Osteoblast (primary cell): ENCODE data around the gene NTRK3. TPM values are rescaled to one million over a fixed set of nuclear protein-coding genes. Genes with fewer than 3 reads are reported as not detected.

Source experiments
- DNase-seq: peaks from one replicate; pipeline ENCODE4 v3.0.0; 2011; ENCODE audit warnings: low spot score, mixed read lengths; ENCODE audit not compliant: insufficient read length; ENCODE audit errors: missing footprints
- H2AFZ ChIP-seq: 2 replicates; pipeline ENCODE4 v1.6.0; 2011; ENCODE audit warnings: mild to moderate bottlenecking, low read length
- H3K27ac ChIP-seq: 2 replicates; pipeline ENCODE4 v1.5.1; 2011; ENCODE audit warnings: mild to moderate bottlenecking, low read depth, low read length, moderate library complexity
- H3K27me3 ChIP-seq: 2 replicates; pipeline ENCODE4 v1.6.0; 2012; ENCODE audit warnings: mild to moderate bottlenecking, control low read depth, inconsistent platforms, low read length, moderate library complexity; ENCODE audit not compliant: insufficient read depth
- H3K36me3 ChIP-seq: 2 replicates; pipeline ENCODE4 v1.5.1; 2011; ENCODE audit warnings: mild to moderate bottlenecking, low read length, control low read depth, moderate library complexity; ENCODE audit not compliant: insufficient read depth
- H3K4me1 ChIP-seq: 2 replicates; pipeline ENCODE4 v1.5.1; 2011; ENCODE audit warnings: mild to moderate bottlenecking, low read length, control low read depth, moderate library complexity; ENCODE audit not compliant: insufficient read depth
- H3K4me2 ChIP-seq: 2 replicates; pipeline ENCODE4 v1.6.0; 2011; ENCODE audit warnings: mild to moderate bottlenecking, low read length; ENCODE audit not compliant: insufficient read depth
- H3K4me3 ChIP-seq: fragments of 200-600 bp; sonication (generic); 3 replicates; pipeline ENCODE4 v1.5.1; 2012; ENCODE audit warnings: mild to moderate bottlenecking, low read length, inconsistent platforms; ENCODE audit not compliant: insufficient read depth
- H3K79me2 ChIP-seq: 2 replicates; pipeline ENCODE4 v1.6.0; 2012; ENCODE audit warnings: mild to moderate bottlenecking, low read length, control low read depth, inconsistent platforms; ENCODE audit not compliant: insufficient read depth
- H3K9me3 ChIP-seq: 2 replicates; pipeline ENCODE4 v1.5.1; 2011; ENCODE audit warnings: low read depth, low read length, control low read depth
- H4K20me1 ChIP-seq: 2 replicates; pipeline ENCODE4 v1.6.0; 2012; ENCODE audit warnings: mild to moderate bottlenecking, low read length, control low read depth; ENCODE audit not compliant: insufficient read depth
- CTCF ChIP-seq: IDR thresholded peaks from 2 replicates; pipeline ENCODE4 v1.5.1; 2011; ENCODE audit warnings: mild to moderate bottlenecking, low read depth, low read length, moderate library complexity; ENCODE audit errors: extremely low read depth
- total RNA-seq: library from RNA; depleted of rRNA; stranded (reverse); fragments of >200 nt; gene quantifications from 2 replicates; pipeline ENCODE4 v1.2.3, GENCODE V29; 2012

Gene NTRK3
- total RNA-seq, 1 donor, result 0.72 TPM

GRCh38 chr15:87877822-87878542 is 378.6 kb downstream of the NTRK3 start:
- no peaks in the 10 kb centered on the region for H3K36me3 ChIP-seq
- no peaks in the 10 kb centered on the region for H4K20me1 ChIP-seq
- H2AFZ ChIP-seq, result no peak overlapping the region
- H3K27me3 ChIP-seq, result no peaks in the 10 kb centered on the region
- peaks cover 17% of the 10 kb centered on the region for H3K4me1 ChIP-seq
- no peak overlapping the region for H3K4me2 ChIP-seq
- TF ChIP-seq CTCF, result no peak
- no peaks in the 10 kb centered on the region for H3K9me3 ChIP-seq
- H3K79me2 ChIP-seq, result no peaks in the 10 kb centered on the region
- H3K4me3 ChIP-seq, result no peak overlapping the region
- no peak for DNase-seq
- no peak overlapping the region for H3K27ac ChIP-seq

DNA sequence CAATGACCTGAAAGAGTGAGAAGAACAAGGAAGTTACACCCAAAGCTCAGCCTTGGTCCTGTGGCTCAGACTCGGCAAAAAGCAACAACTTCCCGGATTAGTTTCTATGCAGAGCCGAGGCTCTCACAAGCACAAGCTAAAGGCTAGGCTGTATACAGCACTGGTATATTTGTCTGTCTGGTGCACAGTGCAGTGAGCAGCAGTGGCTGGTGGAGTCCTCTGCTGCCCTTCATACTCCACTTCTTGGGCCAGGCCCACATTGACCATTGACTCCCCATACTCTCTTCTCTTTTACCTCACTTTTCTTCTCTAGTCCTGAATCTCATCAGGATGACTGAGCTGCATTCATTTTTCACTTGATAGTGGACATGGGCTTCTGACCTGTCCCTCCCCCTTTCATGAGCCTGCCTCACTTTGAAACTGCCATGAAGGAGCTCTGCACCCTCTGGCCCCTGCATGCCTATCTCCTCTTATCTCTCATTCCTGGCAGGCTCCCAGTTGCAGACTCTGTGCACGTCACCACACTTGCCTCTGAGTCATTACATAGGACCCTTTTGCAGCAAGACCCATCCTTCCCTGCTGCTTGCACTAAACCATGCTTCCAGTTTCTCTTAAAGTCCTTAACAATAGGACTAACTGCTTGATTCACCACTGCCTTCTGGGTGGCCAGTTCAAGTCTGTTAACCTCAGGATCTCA is 379.3 kb downstream of the NTRK3 start:
- no peak for DNase-seq
- Histone ChIP-seq H3K36me3 (no peaks in the 10 kb centered on the region), H3K79me2 (no peaks in the 10 kb centered on the region), H3K27ac (no peak overlapping the region), H3K4me2 (no peak overlapping the region), H2AFZ (no peak overlapping the region), H3K4me1 (peaks cover 22% of the 10 kb centered on the region), H4K20me1 (no peaks in the 10 kb centered on the region), H3K4me3 (no peak overlapping the region), H3K27me3 (no peaks in the 10 kb centered on the region), H3K9me3 (no peaks in the 10 kb centered on the region)
- TF ChIP-seq CTCF, result no peak

DNA sequence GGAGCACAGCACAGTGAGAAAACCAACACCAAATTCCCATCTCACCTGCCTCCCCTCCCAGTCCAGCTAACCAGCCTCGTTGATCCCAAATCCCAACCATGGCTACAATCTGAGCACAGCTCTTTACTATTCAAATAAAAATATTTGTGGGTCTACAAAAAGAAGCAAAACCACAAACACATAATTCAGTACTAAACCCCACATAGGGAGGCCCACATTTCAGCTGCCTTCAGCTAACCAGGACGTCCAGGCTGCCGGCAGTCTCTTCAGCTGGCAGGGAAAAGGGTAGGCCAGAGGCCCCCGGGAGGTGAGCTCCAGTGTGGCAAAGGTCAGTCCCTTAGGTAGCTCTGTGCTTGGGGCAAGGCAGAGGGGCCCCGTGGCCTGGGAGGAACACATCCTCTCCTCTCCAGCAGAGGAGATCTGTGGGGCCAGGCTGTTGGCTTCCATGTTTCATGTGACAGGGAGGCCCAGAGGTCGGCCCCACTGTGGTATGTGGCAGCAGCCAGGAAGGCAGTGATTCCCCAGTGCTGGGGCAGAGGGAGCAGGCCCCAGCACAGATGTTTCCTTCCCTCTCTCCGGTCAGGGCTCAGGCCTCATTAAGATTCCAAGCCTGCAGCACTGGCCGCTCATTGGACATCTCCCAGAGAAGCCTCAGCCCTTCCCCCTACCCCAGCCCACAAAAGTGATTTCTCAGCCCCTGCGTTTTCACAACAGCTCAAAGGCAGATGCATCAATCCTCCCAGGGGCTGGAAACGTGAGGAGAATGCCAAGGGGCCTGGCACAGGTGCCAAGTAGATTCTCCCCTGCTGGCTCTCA is 381.4 kb downstream of the NTRK3 start:
- Histone ChIP-seq H3K4me1 (peaks cover 37% of the 10 kb centered on the region), H3K36me3 (no peaks in the 10 kb centered on the region), H3K4me2 (no peak overlapping the region), H3K79me2 (no peaks in the 10 kb centered on the region), H3K27ac (peak overlapping the region; percentile 35), H3K9me3 (no peaks in the 10 kb centered on the region), H4K20me1 (no peaks in the 10 kb centered on the region), H2AFZ (peak overlapping the region; percentile 63), H3K4me3 (no peak overlapping the region), H3K27me3 (no peaks in the 10 kb centered on the region)
- TF ChIP-seq CTCF, result no peak
- no peak for DNase-seq

DNA sequence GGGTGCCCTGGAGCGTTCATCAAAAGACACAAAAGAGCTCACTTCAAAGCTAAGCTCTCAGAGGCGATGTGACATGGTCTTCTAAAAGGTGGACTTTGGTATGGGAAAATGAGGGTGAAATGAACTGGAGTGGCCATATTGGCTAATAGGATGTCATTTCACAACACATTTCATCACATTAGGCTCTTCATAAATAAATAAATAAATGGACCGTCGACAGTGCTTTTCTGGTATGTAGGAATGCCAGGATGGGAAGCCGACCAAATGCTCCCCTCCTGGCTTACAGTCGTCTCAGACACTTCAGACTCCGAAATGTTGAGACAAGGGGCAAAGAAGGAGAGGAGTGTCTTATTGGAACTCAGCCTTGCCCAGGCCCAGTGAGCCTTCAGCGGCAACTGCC is 383.0 kb downstream of the NTRK3 start:
- Histone ChIP-seq H3K27me3 (no peaks in the 10 kb centered on the region), H3K36me3 (no peaks in the 10 kb centered on the region), H3K4me2 (no peak overlapping the region)

More for the DNA sequence above, 383.0 kb downstream of the NTRK3 start:
- no peaks in the 10 kb centered on the region for H4K20me1 ChIP-seq
- no peak overlapping the region for H2AFZ ChIP-seq
- H3K4me1 ChIP-seq, result peaks cover 37% of the 10 kb centered on the region
- no peaks in the 10 kb centered on the region for H3K79me2 ChIP-seq
- H3K27ac ChIP-seq, result no peak overlapping the region
- no peak overlapping the region for H3K4me3 ChIP-seq
- TF ChIP-seq CTCF, result no peak
- no peaks in the 10 kb centered on the region for H3K9me3 ChIP-seq
- DNase-seq, result no peak
